HepG2 (cell line): ENCODE results near the gene SLC2A11. TPM values are rescaled to one million over a fixed set of nuclear protein-coding genes. Genes with fewer than 3 reads are reported as not detected.

Experiments used
- AFF4 ChIP-seq: sonication (generic); formaldehyde crosslinking; IDR thresholded peaks from 2 replicates; pipeline ENCODE4 v1.4.0; 2020; ENCODE audit warnings: missing genetic modification reagents
- ARNTL ChIP-seq: sonication (generic); formaldehyde crosslinking; IDR thresholded peaks from 2 replicates; pipeline ENCODE4 v1.4.0; 2020; ENCODE audit warnings: mild to moderate bottlenecking, missing genetic modification reagents
- ASH2L ChIP-seq: fragments of 300-600, 200-600 bp; sonication (generic); IDR thresholded peaks from 2 replicates; pipeline ENCODE4 v1.7.0; 2017; ENCODE audit warnings: low read depth, mild to moderate bottlenecking, moderate library complexity, mixed read lengths, low read length; ENCODE audit not compliant: insufficient read length
- JUNB ChIP-seq: sonication (generic); formaldehyde crosslinking; IDR thresholded peaks from 2 replicates; pipeline ENCODE4 v1.8.0; 2022; ENCODE audit warnings: missing genetic modification reagents, mild to moderate bottlenecking, borderline replicate concordance
- NR3C1 ChIP-seq: sonication (generic); formaldehyde crosslinking; IDR thresholded peaks from 2 replicates; pipeline ENCODE4 v1.4.0; 2020; ENCODE audit warnings: missing genetic modification reagents
- PBX2 ChIP-seq: IDR thresholded peaks from 2 replicates; pipeline ENCODE4 v1.6.1; 2016; ENCODE audit warnings: control low read depth
- REXO4 ChIP-seq: sonication (generic); formaldehyde crosslinking; IDR thresholded peaks from 2 replicates; pipeline ENCODE4 v1.8.0; 2022; ENCODE audit warnings: missing genetic modification reagents, mild to moderate bottlenecking, borderline replicate concordance
- RNF2 ChIP-seq: fragments of 450-650 bp; conservative IDR thresholded peaks from 2 replicates; pipeline ENCODE4 v1.6.1; 2016; ENCODE audit warnings: low read depth
- SMARCC2 ChIP-seq: fragments of 450-650 bp; IDR thresholded peaks from 2 replicates; pipeline ENCODE4 v1.6.1; 2017; ENCODE audit warnings: antibody characterized with exemption, mild to moderate bottlenecking
- TCF12 ChIP-seq, 2 experiments: fragments of 450-650 bp in 1 of 2; sonication (generic) in 1 of 2; formaldehyde crosslinking in 1 of 2; IDR thresholded peaks; 2 replicates each; pipeline versions ENCODE4 v1.6.1 to v1.8.0; 2017 to 2022; ENCODE audit warnings: antibody characterized with exemption in 1 of 2, mild to moderate bottlenecking in 1 of 2, missing genetic modification reagents in 1 of 2, moderate library complexity in 1 of 2
- ZBTB33 ChIP-seq: sonication (generic); formaldehyde crosslinking; IDR thresholded peaks from 2 replicates; pipeline ENCODE4 v1.4.0; 2020; ENCODE audit warnings: missing genetic modification reagents
- ZBTB37 ChIP-seq: sonication (generic); formaldehyde crosslinking; IDR thresholded peaks from 2 replicates; pipeline ENCODE4 v1.4.0; 2020; ENCODE audit warnings: mild to moderate bottlenecking, missing genetic modification reagents
- ZNF451 ChIP-seq: sonication (generic); formaldehyde crosslinking; IDR thresholded peaks from 2 replicates; pipeline ENCODE4 v1.5.0; 2020; ENCODE audit warnings: mild to moderate bottlenecking, missing genetic modification reagents
- ZNF503 ChIP-seq: sonication (generic); formaldehyde crosslinking; IDR thresholded peaks from 2 replicates; pipeline ENCODE4 v1.4.0; 2020; ENCODE audit warnings: missing genetic modification reagents
- ZNF543 ChIP-seq: sonication (generic); formaldehyde crosslinking; IDR thresholded peaks from 2 replicates; pipeline ENCODE4 v1.4.0; 2020; ENCODE audit warnings: mild to moderate bottlenecking, missing genetic modification reagents
- ZNF570 ChIP-seq: sonication (generic); formaldehyde crosslinking; IDR thresholded peaks from 2 replicates; pipeline ENCODE4 v1.4.0; 2020; ENCODE audit warnings: mild to moderate bottlenecking, missing genetic modification reagents, borderline replicate concordance
- ZNF614 ChIP-seq: IDR thresholded peaks from 2 replicates; pipeline ENCODE4 v1.6.1; 2018; ENCODE audit warnings: missing biosample characterization, missing genetic modification reagents, inconsistent platforms, borderline replicate concordance
- ZNF749 ChIP-seq: sonication (generic); formaldehyde crosslinking; IDR thresholded peaks from 2 replicates; pipeline ENCODE4 v1.8.0; 2022; ENCODE audit warnings: mild to moderate bottlenecking, missing genetic modification reagents, moderate library complexity, borderline replicate concordance
- polyA plus RNA-seq, 8 experiments: library from polyadenylated mRNA; depleted of rRNA in 3 of 8; stranded (reverse) in 7 of 8; unstranded in 1 of 8; fragments of >200 nt; fragmentation: Illumina TruSeq in 4 of 8; extraction: Trizol in 4 of 8; gene quantifications; 2 replicates each; pipeline versions ENCODE4 v1.2.1 to v1.2.3, GENCODE V29; 2011 to 2016; ENCODE audit warnings: low read depth in 4 of 8, missing spikeins in 1 of 8, mixed read lengths in 1 of 8; ENCODE audit not compliant: insufficient read depth in 1 of 8
- total RNA-seq, 5 experiments: library from RNA; depleted of rRNA; stranded (reverse); fragments of >200 nt; fragmentation: Illumina TruSeq; extraction: Trizol; gene quantifications; 2 replicates each; pipeline ENCODE4 v1.2.3, GENCODE V29; 2016; ENCODE audit warnings: low read depth in 1 of 5

SLC2A11 gene
- total and polyA plus RNA-seq, 2 of the 13 experiments (the other 11 are each of a cell fraction or from before 2014, with no cell fraction given): 15.2 to 15.4 TPM

- TF ChIP-seq AFF4 (CRISPR knock-in tag) (no peak), RNF2 (no peak), ZNF570 (CRISPR knock-in tag) (no peak), PBX2 (CRISPR knock-in tag) (no peak), ZNF543 (no peak), ZNF503 (CRISPR knock-in tag) (no peak), TCF12 (IDR thresholded peaks at IDR 0.05) (no peak), TCF12 (CRISPR knock-in tag; IDR thresholded peaks at IDR 0.05) (no peak), ARNTL (CRISPR knock-in tag) (no peak), JUNB (CRISPR knock-in tag) (no peak), ZNF614 (CRISPR knock-in tag) (peak; percentile 49; the same call in 1 of the 2 replicates), ZNF451 (CRISPR knock-in tag) (peak; percentile 57; the same call in 1 of the 2 replicates), ZNF749 (no peak; the same call in 1 of the 2 replicates), REXO4 (no peak), ZBTB33 (CRISPR knock-in tag) (peak; percentile 92), SMARCC2 (no peak), ASH2L (peak; percentile 56), NR3C1 (CRISPR knock-in tag) (no peak), ZBTB37 (CRISPR knock-in tag) (no peak)
These were observed at the start of gene SLC2A11 (continued) for GRCh38 chr22:23857606-23858483.
